ENCODE measurements around the gene TP53I13. TPM values are rescaled to one million over a fixed set of nuclear protein-coding genes. Genes with fewer than 3 reads are reported as not detected.

The TP53I13 gene
- total and polyA plus RNA-seq, 2 of the 13 experiments (the other 11 are each of a cell fraction or from before 2014, with no cell fraction given), result 16.9 to 25.7 TPM

GRCh38 chr17:29555840-29556239, 12.7 kb upstream of the TP53I13 start (continued):
- TF ChIP-seq, protein P1, sequence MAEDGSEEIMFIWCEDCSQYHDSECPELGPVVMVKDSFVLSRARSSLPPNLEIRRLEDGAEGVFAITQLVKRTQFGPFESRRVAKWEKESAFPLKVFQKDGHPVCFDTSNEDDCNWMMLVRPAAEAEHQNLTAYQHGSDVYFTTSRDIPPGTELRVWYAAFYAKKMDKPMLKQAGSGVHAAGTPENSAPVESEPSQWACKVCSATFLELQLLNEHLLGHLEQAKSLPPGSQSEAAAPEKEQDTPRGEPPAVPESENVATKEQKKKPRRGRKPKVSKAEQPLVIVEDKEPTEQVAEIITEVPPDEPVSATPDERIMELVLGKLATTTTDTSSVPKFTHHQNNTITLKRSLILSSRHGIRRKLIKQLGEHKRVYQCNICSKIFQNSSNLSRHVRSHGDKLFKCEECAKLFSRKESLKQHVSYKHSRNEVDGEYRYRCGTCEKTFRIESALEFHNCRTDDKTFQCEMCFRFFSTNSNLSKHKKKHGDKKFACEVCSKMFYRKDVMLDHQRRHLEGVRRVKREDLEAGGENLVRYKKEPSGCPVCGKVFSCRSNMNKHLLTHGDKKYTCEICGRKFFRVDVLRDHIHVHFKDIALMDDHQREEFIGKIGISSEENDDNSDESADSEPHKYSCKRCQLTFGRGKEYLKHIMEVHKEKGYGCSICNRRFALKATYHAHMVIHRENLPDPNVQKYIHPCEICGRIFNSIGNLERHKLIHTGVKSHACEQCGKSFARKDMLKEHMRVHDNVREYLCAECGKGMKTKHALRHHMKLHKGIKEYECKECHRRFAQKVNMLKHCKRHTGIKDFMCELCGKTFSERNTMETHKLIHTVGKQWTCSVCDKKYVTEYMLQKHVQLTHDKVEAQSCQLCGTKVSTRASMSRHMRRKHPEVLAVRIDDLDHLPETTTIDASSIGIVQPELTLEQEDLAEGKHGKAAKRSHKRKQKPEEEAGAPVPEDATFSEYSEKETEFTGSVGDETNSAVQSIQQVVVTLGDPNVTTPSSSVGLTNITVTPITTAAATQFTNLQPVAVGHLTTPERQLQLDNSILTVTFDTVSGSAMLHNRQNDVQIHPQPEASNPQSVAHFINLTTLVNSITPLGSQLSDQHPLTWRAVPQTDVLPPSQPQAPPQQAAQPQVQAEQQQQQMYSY (CRISPR knock-in tag; IDR thresholded peaks at IDR 0.05), result no peak
- TF ChIP-seq ZNF383 (CRISPR knock-in tag; IDR thresholded peaks at IDR 0.05; ENCODE audit: borderline replicate concordance), result no peak
- TF ChIP-seq YEATS2 (CRISPR knock-in tag; IDR thresholded peaks at IDR 0.05; ENCODE audit: borderline replicate concordance), result peak; percentile 30; the same call in 1 of the 2 replicates
- 0 out of 2 replicates have a peak, but pooled peaks have one; percentile 11 for TF ChIP-seq SMC3 (IDR thresholded peaks at IDR 0.05; ENCODE audit: low read length)
- TF ChIP-seq RXRB (CRISPR knock-in tag; IDR thresholded peaks at IDR 0.05; ENCODE audit: borderline replicate concordance), result peak; percentile 73
- no peak for TF ChIP-seq ZBTB4 (CRISPR knock-in tag; IDR thresholded peaks at IDR 0.05; ENCODE audit: borderline replicate concordance)
- TF ChIP-seq IKZF5 (CRISPR knock-in tag; IDR thresholded peaks at IDR 0.05), result 0 out of 2 replicates have a peak, but pooled peaks have one; percentile 28
- TF ChIP-seq ARHGAP35 (CRISPR knock-in tag; IDR thresholded peaks at IDR 0.05; ENCODE audit: borderline replicate concordance), result no peak
- peak; percentile 98 for TF ChIP-seq HNF1A (IDR thresholded peaks at IDR 0.05; ENCODE audit: low read depth)
- peak; percentile 98 for TF ChIP-seq HNF1A (CRISPR knock-in tag; IDR thresholded peaks at IDR 0.05; ENCODE audit: borderline replicate concordance)
- TF ChIP-seq ZMYM4 (CRISPR knock-in tag; IDR thresholded peaks at IDR 0.05), result peak; percentile 54
- 0 out of 2 replicates have a peak, but pooled peaks have one; percentile 32 for TF ChIP-seq DPF2 (CRISPR knock-in tag; IDR thresholded peaks at IDR 0.05; ENCODE audit: borderline replicate concordance, low read depth)
- peak; percentile 33; the same call in 1 of the 2 replicates for TF ChIP-seq ATF2 (CRISPR knock-in tag; IDR thresholded peaks at IDR 0.05)
- TF ChIP-seq HMG20A (CRISPR knock-in tag; IDR thresholded peaks at IDR 0.05; ENCODE audit: borderline replicate concordance), result peak; percentile 60; the same call in 1 of the 2 replicates

All from HepG2 (cell line).